Fibroblast of skin of abdomen (primary cell): ENCODE measurements around the gene FAM170B.

ENCODE experiments used
- DNase-seq: peaks from one replicate; pipeline ENCODE4 v3.0.0-alpha.2; 2013

Gene FAM170B

GRCh38 chr10:49151025-49151445 lies 17.2 kb upstream of the FAM170B start:
- no peak for DNase-seq

DNA sequence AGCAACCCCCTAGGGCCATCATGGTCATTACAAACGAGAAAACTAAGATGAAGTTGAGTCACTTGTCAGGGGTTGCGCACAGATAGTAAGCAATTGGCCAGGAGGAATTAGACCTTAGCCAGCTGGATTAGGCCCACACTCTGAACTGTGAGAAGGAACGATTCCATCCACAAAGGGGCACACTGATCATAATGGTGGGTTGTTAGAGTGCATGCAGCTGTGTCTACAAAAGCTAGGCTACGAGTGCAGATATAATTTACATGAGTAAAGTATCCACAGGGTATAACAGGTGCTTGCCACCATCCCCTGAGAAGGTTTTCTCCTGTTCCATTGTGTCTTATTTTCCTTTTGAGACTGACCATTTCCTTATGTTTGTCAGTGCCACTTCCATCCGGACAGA lies 16.6 kb upstream of the FAM170B start:
- no peak for DNase-seq

- no peak for DNase-seq
Measured at GRCh38 chr10:49149881-49150280, 16.1 kb upstream of the FAM170B start.

- peak; percentile 61 for DNase-seq
Measured at GRCh38 chr10:49144058-49144720, 10.4 kb upstream of the FAM170B start.

GRCh38 chr10:49143249-49143648 lies 9.4 kb upstream of the FAM170B start:
- no peak for DNase-seq

DNA sequence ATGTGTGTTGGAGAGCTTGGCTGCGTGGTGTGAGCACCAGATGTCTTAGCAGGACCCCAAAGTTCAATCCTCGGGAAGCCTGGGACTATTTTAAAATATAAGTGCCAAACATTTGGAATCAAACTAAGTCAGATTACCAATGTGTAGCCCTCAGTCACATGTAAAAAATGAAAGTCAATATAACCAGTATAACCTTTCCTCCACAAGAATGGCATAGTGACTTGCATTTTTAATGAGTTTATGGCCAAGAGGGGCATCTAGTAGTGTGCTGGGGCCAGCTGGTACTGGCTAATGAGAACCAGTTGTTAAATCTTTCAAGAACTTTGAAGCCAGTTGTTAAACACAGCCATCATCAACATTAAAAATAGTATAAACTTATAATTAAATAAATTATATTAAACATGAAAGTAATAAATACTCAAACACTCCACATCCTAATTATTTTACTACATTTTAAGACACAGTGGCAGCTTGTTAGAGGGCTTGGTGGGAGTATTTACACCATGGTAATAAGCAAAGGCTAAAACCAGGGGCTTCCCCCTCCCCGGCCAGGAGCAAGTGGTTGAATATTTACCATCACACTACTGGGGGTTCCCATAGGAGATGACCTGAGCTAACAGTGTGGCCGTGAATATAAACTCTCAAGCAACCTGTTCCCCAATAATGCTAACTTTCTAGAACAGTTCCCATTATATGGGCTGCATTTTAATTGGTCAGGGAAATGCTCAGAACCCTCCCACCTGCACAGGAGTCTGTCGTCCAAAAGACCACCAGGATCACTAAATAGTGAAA lies 7.9 kb upstream of the FAM170B start:
- DNase-seq: no peak

- DNase-seq: peak; percentile 54
Measured at GRCh38 chr10:49140304-49141177, 6.7 kb upstream of the FAM170B start.

DNA sequence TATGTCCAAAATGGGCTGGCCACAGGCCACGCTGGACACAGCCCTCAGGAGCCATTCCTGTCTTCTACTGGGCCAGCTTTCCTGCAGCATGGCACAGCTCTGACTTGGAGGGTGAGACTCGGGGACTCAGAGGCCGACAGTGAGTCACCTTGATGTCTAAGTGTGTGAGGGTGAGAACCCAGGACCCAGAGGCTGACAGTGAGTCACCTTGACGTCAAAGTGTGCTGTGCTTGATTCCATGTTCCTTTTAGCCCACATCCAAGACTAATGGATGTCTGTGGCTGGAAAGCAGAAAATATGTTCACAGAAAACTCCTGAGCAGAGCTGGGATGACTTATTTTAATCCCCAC lies 6.0 kb upstream of the FAM170B start:
- peak; percentile 96 for DNase-seq

DNA sequence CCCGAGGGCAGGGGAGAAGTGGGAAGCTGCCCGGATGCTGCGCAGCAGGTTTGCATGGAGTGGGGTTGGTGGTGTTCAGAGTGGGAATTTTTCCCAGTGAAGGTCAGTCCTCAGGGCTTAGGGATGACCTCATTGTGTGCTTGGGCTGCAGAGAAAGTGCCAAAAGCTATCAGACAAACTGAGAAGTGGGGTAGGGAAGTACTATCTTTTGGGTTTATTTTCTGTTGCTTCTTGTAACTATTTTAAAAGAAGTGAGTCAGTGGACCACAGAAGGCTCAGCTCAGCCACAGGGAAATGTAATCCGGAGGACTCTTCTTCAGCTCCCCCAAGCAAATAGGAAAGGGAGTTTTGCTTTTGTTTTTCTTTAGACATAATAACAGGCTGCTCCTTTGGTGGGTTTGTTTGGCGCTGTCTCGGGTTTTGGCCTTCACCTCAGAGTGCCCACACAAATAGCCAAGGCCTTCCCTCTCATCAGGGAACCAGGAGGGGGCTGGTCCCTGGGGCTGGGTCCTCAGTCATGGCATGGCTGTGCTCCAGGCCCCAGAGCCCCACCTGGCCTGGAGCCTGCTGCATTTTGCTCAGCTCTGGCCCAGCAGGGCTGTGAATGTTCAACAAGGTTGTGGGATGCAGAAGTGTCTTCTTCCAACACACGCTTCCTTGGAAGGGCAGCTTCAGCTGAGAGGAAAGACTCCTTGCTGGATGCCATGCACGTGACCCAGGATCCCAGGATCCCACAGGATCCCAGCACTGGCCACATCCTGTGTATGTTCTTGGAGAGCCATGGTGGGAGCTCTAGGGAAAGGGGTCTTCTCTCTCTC lies 5.4 kb upstream of the FAM170B start:
- DNase-seq: peak; percentile 80

GRCh38 chr10:49138361-49138891 lies 4.6 kb upstream of the FAM170B start:
- DNase-seq: peak; percentile 91

DNA sequence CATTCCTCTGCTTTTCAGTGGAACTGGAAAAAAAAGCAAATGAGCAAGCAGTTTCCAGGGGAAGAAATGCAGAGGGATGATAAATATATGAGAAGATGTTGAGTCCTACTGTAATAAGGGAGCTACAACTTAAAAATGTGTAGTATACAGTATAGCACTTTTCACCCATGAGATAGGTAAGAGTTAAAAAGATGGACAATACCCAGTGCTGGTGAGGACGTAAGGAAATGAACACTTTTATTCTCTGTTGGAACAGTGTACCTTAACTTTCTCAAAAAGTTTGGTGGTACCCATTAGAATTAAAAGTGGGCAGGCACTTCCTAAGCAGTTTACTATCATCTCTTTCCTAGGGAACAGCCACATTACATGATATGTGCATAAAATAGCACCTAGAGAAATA lies 2.7 kb upstream of the FAM170B start:
- DNase-seq: no peak

GRCh38 chr10:49135575-49136313 lies 1.9 kb upstream of the FAM170B start:
- peak; percentile 23 for DNase-seq

GRCh38 chr10:49134327-49134726 lies 506 bp upstream of the FAM170B start:
- DNase-seq: no peak

DNA sequence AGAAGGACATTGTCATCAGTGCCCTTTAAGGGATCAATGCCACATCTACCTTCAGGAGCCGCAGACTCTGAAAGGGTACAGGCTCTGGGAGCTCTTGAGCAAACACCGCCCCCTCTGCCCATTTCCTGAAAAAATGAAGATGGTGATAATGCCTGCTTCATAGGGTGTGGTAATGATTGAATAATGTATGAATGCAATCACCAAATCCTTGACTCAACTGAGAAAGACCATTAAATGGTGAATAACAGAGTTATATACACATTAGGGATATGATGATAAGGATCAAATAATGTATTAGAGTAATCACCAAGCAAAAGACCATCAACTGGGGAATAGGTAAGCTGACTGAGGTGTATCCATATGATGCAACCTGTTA lies 1.5 kb downstream of the FAM170B start:
- no peak for DNase-seq

GRCh38 chr10:49131507-49132361 lies 2.1 kb downstream of the FAM170B start:
- DNase-seq: no peak

DNA sequence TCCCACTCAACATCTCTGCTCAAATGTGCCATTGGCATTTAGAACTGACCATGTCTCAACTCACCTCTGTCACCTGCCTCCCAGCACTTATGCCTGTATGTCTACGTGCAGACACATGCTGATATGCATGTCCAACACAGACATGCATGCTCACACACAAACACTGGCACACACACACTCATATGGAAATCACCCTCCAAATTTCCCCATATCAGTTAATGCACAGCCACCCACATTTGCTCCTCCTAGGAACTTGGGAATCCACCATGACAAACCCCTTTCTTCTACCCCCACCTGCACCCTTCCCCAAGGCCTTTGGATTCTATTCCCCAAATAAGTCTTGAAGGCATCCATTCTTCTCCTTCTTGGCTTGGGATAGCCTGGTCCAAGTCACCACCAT lies 4.4 kb downstream of the FAM170B start:
- DNase-seq: no peak

DNA sequence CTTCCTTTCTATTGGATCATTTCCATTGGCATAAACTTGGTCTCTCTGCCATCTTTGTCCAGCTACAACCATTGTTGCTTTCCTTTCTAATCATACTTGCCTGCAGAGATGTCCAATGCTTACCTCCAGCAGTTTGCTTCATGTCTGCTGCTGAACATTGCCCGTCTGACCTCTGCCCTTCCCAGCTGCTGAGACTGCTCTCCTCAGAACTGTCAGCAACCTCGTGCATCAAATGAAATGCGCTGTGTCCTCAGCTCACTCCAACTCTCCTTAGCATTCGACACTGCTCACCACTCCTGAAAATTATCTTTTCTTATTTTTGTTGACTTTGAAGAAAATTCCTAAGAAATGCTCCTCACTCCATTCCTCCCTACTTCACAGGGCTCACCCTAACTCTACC lies 5.0 kb downstream of the FAM170B start:
- no peak for DNase-seq

DNA sequence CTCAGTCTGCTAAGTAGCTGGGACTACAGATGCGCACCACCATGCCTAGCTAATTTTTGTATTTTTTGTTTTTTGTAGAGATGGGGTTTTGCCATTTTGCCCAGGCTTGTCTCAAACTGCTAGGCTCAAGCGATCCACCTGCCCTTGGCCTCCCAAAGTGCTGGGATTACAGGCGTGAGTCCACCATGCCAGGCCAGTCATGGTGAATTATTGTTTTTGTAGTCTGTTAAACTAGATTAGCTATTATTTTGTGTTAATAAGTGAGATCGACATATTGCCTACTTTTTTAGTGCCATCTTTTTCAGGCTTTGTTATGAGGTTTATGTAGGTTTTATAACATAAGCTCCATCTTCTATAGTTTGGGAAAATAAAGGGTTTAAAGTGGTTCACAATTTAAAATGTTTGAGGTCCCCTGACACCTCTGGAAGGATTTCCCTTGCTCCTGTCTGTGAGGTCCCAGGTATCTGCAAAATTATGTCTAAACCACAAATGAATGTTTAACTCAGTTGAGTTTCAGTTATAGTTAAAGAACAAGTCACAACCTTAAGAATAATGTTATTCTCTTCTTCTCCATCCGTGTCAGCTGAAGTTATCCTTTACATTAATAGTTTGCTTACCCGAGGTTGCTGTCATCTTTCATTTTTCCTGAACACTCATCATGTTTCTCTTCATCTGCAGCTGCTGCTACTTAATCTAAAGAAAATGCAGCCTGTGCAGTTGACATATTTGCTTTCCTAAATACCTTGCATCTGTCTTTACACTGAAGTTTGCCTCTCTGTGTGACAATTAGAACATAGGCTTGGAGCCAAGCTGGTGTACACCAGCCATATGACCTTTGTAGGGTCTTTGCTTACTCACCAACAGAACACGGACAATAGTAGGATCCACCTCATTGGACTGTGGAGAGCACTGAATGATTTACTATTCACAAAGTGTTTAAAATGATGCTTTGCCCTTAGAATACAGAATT lies 9.6 kb downstream of the FAM170B start:
- no peak for DNase-seq

- DNase-seq: no peak
Measured at GRCh38 chr10:49120911-49121310, 12.9 kb downstream of the FAM170B start.
